Astrocyte of the spinal cord (primary cell): ENCODE results near the gene LLCFC1.
"Not testable (repeated sequence)": the region's sequence is repeated elsewhere in the genome, so short reads cannot be mapped to it uniquely, and the experiment has no call there.

Source experiments
- DNase-seq: peaks from one replicate; pipeline ENCODE4 v3.0.0; 2011; ENCODE audit warnings: low read depth, low spot score
- H3K4me3 ChIP-seq: 2 replicates; pipeline ENCODE4 v1.5.1; 2011; ENCODE audit warnings: low read depth, mild to moderate bottlenecking, low read length, moderate library complexity
- in situ Hi-C: cut with HindIII; loops from 2 replicates; pipeline ENCODE4 v1.10.0; 2017; ENCODE audit warnings: low sequenced_read_pairs
- TF ChIP-seq, protein P1 (sequence below): IDR thresholded peaks from 2 replicates; pipeline ENCODE4 v1.5.1; 2012; ENCODE audit warnings: low read depth, mild to moderate bottlenecking, low read length, inconsistent platforms

LLCFC1 gene

DNA sequence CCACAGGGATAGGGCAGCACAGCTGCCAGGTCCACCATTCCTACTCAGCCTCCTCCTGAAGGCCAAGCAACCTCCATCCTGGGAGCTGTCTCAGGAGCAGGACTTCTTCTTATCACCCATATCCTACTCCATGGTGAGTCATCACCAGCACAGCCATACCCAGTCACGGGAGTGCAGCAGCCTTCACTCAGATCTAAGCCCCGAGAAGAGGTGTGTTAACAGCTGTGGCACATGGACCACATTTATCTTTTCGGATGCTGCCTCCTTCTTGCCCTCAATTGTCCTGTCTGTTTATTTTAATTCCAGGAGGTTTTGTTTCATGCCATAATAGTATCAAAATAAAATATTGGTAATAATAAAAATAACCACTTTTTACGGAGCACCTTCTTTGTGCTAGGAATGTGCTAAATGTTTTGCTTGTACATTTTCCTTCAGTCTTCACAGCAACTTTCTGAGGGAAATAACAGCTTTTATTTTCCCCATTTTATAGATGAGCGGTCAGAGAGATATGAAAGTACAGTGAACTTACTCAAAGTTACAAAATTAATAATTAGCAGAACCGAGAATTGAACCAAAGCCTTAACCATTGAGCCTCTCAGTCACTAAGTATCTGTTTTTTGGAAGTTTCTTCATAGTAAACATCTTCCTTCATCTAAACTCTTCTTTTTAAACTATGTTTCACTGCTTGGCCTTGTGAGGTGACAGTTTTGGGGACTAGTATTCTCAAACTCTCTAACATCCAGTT is 25.4 kb downstream of the LLCFC1 start:
- TF ChIP-seq, protein P1, sequence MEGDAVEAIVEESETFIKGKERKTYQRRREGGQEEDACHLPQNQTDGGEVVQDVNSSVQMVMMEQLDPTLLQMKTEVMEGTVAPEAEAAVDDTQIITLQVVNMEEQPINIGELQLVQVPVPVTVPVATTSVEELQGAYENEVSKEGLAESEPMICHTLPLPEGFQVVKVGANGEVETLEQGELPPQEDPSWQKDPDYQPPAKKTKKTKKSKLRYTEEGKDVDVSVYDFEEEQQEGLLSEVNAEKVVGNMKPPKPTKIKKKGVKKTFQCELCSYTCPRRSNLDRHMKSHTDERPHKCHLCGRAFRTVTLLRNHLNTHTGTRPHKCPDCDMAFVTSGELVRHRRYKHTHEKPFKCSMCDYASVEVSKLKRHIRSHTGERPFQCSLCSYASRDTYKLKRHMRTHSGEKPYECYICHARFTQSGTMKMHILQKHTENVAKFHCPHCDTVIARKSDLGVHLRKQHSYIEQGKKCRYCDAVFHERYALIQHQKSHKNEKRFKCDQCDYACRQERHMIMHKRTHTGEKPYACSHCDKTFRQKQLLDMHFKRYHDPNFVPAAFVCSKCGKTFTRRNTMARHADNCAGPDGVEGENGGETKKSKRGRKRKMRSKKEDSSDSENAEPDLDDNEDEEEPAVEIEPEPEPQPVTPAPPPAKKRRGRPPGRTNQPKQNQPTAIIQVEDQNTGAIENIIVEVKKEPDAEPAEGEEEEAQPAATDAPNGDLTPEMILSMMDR: no peak
- no peak overlapping the region for H3K4me3 ChIP-seq
- DNase-seq: no peak
- in situ Hi-C loops: no loop called here

DNA sequence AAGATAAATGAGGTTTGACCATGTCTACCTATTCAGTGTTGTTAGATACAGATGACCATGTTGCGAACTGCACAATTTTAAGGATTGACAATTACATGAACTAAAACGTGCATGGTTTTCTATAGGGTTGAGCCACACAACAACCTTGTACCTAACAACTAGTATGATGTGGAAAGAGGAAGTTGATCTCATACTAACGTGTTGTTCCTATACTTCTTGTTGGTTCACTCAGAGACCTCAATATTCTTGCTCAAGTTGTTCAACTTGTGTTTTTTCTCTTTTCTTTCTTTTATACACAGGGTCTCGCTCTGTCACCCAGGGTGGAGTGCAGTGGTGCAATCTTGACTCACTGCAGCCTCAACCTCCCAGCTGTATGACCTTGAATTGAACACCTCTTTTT is 28.9 kb downstream of the LLCFC1 start:
- in situ Hi-C loops: no loop called here
- H3K4me3 ChIP-seq: no peak overlapping the region
- DNase-seq: no peak
- TF ChIP-seq, protein P1: no peak

- no peak for DNase-seq
- TF ChIP-seq, protein P1: no peak
- in situ Hi-C loops: no loop called here
- no peak overlapping the region for H3K4me3 ChIP-seq
Measured at GRCh38 chr7:142969183-142969582, 29.9 kb downstream of the LLCFC1 start.

DNA sequence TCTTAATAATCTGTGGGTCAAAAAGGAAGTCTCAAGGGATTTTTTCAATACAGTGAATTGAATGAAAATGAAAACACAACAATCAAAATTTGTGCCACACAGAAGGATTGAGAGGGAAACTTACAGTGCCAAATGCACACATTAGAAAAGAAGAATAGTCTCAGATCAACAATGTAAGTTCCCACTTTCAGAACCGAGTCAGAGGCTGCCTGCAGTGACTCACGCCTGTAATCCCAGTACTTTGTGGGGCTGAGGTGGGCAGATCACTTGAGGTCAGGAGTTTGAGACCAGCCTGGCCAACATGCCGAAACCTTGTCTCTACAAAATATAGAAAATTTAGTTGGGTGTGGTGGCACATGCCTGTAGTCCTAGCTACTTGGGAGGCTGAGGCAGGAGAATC is 35.3 kb downstream of the LLCFC1 start:
- in situ Hi-C loops: no loop called here

DNA sequence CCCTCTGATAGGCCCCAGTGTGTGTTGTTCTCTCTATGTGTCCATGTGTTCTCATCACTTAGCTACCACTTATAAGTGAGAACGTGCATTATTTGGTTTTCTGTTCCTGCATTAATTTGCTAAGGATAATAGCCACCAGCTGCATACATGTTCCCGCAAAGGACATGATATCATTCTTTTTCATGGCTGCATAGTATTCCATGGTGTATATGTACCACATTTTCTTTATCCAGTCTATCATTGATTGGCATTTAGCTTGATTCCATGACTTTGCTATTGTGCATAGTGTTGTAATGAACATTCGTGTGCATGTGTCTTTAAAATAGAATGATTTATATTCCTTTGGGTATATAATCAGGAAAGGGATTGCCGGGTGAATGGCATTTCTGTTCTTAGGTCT is 39.1 kb downstream of the LLCFC1 start:
- DNase-seq, in situ Hi-C loops, H3K4me3 ChIP-seq: not testable (repeated sequence)

More for the DNA sequence above, 35.3 kb downstream of the LLCFC1 start:
- DNase-seq: no peak
- TF ChIP-seq, protein P1: no peak
- H3K4me3 ChIP-seq: no peak overlapping the region

DNA sequence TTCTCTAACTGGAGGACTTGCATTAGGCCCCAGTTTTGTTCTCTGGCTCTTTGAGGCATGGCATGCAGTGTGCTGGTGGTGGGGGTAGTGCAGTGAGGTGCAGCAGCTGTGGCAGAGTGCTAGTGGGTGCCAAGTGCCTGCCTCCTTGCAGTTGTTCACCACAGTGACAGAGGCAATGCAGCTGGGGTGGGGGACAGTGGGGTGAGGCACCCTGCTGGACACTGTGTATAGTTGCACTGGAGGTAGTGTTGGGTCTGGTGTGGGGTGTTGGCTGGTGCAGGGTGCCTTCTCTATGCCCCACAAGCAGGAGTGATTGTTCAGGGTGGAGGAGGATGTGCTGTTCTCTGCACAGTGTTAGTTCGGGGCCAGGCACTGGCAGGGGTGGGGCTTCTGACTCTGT is 44.5 kb downstream of the LLCFC1 start:
- no peak for DNase-seq
- TF ChIP-seq, protein P1: no peak
- no peak overlapping the region for H3K4me3 ChIP-seq
- in situ Hi-C loops: no loop called here

- in situ Hi-C loops: no loop called here
- TF ChIP-seq, protein P1: no peak
- H3K4me3 ChIP-seq: no peak overlapping the region
- DNase-seq: no peak
Measured at GRCh38 chr7:142984297-142984696, 45.0 kb downstream of the LLCFC1 start.
